ENCODE results near the gene SPN.
"Not testable (repeated sequence)": the region's sequence is repeated elsewhere in the genome, so short reads cannot be mapped to it uniquely, and the experiment has no call there.

Gene SPN

GRCh38 chr16:29663016-29663806 is at the start of gene SPN:
SPN (plus strand) TSS chr16:29663247; CDS start chr16:29663729, 482 bp downstream.
- DNase-seq, result no peak

- DNase-seq, result peak; percentile 87
These were observed 49.6 kb upstream of the SPN start for GRCh38 chr16:29613307-29614057.

- DNase-seq, result not testable (repeated sequence)
These were observed 48.2 kb upstream of the SPN start for GRCh38 chr16:29614691-29615314.

GRCh38 chr16:29616127-29616526 is 46.9 kb upstream of the SPN start:
- not testable (repeated sequence) for DNase-seq

GRCh38 chr16:29620591-29620990 is 42.5 kb upstream of the SPN start:
- not testable (repeated sequence) for DNase-seq

GRCh38 chr16:29622738-29623137 is 40.3 kb upstream of the SPN start:
- not testable (repeated sequence) for DNase-seq

GRCh38 chr16:29623253-29623652 is 39.8 kb upstream of the SPN start:
- not testable (repeated sequence) for DNase-seq

- DNase-seq, result not testable (repeated sequence)
These were observed 37.9 kb upstream of the SPN start for GRCh38 chr16:29625114-29625513.

- DNase-seq, result not testable (repeated sequence)
These were observed 36.2 kb upstream of the SPN start for GRCh38 chr16:29626778-29627331.

- not testable (repeated sequence) for DNase-seq
These were observed 35.4 kb upstream of the SPN start for GRCh38 chr16:29627661-29628075.

GRCh38 chr16:29628707-29629106 is 34.3 kb upstream of the SPN start:
- not testable (repeated sequence) for DNase-seq

GRCh38 chr16:29629318-29629717 is 33.7 kb upstream of the SPN start:
- DNase-seq, result not testable (repeated sequence)

- not testable (repeated sequence) for DNase-seq
These were observed 31.4 kb upstream of the SPN start for GRCh38 chr16:29631658-29632057.

- not testable (repeated sequence) for DNase-seq
These were observed 27.1 kb upstream of the SPN start for GRCh38 chr16:29635902-29636301.

- DNase-seq, result not testable (repeated sequence)
These were observed 26.7 kb upstream of the SPN start for GRCh38 chr16:29636368-29636767.

- DNase-seq, result not testable (repeated sequence)
These were observed 24.3 kb upstream of the SPN start for GRCh38 chr16:29638751-29639150.

- DNase-seq, result no peak
These were observed 21.5 kb upstream of the SPN start for GRCh38 chr16:29641561-29641960.

GRCh38 chr16:29643596-29643995 is 19.5 kb upstream of the SPN start:
- DNase-seq, result no peak

GRCh38 chr16:29644338-29644857 is 18.6 kb upstream of the SPN start:
- DNase-seq, result no peak

GRCh38 chr16:29644973-29645693 is 17.9 kb upstream of the SPN start:
- no peak for DNase-seq

- no peak for DNase-seq
These were observed 17.3 kb upstream of the SPN start for GRCh38 chr16:29645694-29646187.

- DNase-seq, result no peak
These were observed 16.1 kb upstream of the SPN start for GRCh38 chr16:29646947-29647346.
